ENCODE measurements around the gene RNF212.
"Not testable (repeated sequence)": the region's sequence is repeated elsewhere in the genome, so short reads cannot be mapped to it uniquely, and the experiment has no call there.

RNF212 gene

DNA sequence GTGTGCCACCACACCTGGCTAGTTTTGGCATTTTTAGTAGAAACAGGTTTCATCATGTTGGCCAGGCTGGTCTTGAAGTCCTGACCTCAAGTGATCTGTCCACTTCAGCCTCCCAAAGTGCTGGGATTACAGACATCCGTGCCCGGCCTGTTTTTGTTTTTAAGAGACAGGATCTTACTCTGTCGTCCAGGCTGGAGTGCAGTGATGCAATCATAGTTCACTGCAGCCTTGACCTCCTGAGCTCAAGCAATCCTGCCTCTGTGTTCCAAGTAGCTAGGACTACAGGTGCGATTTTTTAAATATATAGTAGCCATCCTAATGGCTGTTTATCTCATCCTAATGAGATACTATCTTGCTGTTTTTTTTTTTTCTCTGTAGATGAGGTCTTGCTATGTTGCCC is 47.6 kb downstream of the RNF212 start:
- DNase-seq (ENCODE audit: low spot score) = no peak

DNA sequence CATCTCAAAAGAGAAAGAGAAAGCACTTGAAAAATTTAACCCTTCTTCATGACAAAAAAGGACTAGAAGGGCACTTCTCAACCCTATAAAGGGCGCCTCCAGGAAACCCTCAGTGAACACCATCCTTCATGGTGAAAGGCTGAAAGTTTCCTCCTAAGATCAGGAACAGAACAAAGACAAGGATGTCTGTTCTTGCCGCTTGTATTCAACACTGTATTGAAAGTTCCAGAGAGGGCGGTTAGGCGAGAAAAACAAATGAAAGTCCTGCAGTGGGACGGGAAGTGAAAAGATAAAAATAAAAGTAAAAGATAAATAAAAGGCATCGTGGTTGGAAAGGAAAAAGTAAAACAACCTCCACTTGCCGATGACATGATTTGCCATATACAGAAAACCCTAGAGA is 50.9 kb downstream of the RNF212 start:
- no peak for DNase-seq (ENCODE audit: low spot score)

DNA sequence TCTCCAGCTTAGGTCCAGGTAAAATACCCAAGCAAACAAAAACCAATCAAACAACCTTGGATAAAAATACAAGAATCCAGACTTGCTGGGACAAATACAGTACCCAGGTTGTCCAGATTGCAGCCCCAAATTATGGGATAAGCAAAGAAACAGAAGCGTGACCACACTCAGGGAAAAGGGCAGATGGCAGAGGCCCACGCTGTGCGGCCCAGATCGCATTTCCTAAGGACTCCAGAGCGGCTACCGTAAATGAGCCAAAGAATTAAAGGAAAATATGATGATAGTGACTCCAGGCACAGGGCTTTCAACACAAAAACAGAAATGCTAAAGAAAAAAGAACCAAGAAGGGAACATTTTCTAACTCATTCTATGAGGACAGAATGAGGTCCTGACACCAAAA is 51.6 kb downstream of the RNF212 start:
- no peak for DNase-seq (ENCODE audit: low spot score)

DNA sequence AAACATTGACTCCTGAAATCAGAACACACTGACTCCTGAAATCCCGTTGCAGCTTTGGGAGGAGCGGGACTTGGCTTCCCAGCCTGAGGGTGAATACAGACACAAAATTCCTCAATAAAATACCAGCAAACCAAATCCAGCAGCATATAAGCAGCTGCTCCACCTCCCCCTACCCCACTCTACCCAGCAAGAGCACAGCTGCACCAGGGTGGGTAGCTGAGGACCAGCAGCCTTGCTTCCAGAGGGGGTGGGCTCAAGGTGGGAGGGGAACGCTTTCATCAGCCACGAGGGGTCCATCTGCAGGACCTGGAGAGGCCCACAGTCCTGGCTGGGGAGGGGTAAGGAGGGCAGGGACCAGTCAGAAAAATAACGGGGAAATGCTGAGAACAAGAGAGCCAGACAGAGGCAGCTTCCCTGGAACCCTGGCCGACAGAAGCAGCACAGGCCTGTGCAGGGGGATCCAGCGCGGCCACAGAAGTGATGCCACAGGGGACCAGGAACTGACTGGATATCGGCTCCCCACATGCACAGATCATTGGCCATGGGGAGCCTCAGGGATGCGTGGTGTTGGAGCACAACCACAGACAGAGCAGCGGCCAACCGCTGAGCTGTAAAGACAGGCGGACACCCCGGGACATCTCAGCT is 52.2 kb downstream of the RNF212 start:
- no peak for DNase-seq (ENCODE audit: low spot score)

DNA sequence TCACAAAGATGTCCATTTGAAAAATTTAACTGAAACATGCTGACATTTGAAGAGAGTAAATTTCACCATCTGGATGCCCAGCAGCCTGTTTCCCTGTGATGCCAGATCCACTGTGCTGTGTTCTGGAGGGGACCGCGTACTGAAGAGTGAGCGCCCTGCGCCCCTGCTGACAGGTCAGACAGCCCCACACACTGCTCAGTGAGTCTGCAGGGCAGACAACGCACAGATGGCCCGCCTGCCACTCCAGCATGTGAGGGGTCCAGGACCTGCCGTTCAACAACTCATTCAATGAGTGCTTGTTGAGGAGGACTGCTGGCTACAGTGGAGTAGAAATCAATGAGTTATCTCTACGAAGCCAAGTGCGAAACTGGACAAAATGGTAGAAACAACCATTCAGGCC is 52.7 kb downstream of the RNF212 start:
- DNase-seq (ENCODE audit: low spot score) = no peak

DNA sequence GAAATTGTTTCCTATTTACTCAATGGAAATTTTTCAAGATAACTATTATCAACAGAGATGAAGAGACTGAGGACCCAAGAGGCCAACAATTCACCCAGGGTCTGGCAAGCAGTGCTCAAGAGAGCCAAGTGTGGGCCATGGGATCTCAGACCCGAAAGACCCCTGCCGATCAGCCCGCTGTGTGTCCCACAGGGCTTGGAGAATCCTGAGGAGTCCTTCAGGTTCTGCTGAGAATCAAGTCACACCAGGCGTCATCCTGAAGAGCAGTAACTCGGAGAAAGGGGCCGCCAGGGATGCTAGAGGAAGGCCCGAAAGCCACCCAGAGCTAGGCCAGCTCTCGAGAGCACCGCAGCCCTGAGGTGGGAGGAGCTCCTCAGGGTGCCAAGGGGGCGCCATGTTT is 53.2 kb downstream of the RNF212 start:
- no peak for DNase-seq (ENCODE audit: low spot score)

DNA sequence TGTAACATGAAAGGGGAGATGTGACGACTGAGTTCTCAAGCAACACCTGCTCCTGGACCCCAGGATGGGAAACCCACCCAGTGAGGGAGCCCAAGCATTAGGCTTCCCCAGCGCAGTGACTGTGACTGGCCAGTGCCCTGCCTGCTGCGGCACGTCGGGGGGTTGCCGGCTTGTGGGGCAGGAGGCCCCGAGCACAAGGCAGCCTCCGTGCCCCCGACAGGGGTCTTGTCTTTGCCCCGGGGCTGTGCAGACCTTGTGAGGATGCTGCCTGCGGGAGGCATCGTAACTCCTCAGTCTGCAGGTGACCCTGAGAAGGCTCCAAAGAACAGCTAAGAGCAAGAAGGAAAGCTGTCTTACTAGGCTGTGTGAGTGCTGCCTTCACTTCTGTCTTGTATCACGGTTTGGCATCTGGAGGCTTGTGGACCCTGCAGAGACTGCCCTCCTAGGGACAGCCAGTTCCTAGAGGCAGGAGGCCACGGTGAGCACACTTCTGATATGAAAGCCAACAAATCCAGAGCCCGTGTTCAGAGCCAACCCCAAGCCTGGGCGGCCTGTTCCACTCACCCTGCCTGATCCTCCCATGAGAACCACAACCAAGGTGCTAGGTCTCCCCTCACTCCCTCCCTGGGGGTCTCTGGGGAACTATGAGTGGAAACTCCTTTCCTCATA is 54.2 kb downstream of the RNF212 start:
- DNase-seq (ENCODE audit: low spot score) = no peak

DNA sequence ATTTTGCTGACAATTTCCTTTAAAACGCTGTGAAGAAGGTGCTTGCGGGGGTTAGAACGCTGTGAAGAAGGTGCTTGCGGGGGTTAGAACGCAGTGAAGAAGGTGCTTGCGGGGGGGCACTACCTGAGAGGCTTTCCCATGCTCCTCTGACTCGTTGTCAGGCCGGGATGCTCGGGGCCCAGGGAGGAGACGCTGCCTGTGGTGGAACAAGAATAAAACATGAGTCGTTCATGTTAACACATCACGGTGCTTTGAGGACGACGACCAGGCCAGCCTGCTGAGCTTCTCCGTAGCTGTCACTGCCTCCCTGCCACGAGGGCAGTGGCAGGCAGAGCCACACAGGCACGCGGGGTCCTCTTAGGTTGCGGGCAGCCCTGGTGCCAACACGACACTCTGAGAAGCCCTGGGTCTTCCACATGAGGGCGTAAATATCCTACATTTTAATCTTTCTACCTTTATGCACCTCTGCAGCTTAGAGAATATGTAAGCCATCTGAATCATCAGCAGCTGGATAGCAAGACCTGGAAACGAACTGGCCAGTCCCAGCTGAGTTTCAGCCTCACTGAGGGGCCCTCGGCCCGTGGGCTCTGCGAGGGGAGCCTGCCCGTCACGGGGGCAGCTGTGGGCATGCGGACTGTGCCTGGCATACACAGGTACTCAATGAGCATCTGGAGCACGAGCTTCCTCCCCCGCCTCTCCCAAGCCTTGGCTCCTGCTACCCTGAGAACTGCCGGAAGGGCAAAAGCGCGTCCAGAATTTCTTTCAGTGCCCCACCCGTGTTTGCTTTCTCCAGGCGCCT is 55.0 kb downstream of the RNF212 start:
- no peak for DNase-seq (ENCODE audit: low spot score)

DNA sequence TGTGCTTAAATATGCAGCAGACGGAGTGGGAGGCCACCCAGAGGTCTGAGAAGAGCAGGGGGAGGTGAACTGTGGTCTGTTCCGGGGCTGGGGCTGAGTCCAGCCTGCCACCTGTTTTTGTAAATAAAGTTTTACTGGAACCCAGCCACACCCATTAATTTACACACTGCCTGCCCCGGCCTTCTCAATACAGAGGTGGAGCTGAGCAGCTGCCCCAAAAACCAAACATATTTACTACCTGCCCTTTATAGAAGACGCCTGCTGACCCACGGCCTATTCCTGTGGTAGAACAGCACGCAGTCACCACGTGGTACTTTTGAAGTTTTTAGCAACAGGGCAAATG is 56.0 kb downstream of the RNF212 start:
- no peak for DNase-seq (ENCODE audit: low spot score)

DNA sequence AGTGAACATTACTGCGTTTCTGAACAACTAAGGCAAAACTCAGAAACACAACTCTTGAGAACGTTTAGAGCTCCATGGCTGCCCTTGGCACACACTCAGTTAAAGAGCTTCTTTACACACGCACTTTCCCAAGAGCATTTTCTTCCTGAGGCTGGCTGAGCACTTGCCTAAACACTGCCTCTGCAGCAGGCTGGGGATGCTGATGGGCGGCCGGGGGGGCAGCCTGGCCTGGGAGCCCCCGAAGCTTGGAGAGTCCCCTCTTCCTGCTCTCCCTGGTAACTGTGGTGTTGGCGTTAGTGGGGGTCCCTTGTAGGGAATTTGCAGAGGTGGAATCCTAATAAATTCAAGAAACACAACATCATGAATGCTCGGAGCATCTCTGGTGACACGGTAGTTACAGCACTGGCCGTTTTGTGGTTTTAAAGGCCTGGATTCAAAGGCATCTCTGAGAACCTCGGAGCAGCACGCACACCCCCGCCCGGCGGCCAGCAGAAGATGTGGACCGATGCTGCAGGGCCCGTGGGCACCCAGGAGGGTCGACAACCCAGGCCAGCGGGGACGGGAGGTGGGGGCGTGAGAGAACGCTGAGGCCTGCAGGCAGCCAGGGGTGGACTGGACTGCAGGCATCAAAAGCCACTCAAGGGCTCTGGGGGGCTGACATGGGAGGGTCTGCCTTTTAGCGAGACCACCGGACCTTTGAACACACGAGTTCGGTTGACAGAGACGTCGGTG is 56.5 kb downstream of the RNF212 start:
- DNase-seq (ENCODE audit: low spot score) = no peak

DNA sequence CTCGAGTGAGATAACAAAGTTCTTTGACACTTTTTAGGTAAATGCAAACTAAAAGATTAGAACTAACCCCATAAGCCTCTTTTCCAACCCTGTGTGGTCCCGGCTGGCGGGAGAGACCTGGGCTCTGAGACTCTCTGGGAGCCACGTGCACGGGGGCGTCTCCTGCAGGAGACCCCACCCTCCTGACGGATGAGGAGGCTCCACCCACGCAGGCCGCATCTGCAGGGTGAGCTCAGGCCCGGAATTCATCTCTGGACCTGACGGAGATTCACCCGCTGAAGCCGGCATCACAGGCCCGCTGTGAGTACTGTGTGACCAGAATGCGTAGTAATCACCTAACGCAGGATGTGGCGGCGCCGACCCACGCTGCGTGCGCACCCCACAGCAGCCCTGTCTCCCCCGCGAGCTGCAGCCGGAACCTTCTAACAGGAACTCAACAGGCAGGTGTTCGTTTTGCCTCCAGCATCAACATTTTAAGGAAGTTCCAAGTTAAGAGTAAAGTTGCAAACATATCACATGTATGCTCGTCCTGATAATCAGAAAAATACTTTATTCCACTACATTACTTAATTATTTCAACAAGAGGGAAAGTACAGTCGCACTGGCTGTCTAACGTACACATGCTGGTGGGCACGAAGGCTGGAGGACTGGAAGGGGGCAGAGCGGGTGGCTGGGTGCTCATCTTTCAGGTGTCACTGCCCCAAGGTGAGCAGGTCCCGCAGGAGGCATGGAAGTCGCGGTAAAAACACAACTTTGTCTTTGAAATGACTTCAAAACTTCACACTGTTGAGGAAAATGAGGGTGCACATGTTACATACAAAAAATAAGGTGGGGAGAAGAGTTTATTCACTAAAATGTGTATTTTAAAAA is 57.4 kb downstream of the RNF212 start:
- no peak for DNase-seq (ENCODE audit: low spot score)

DNA sequence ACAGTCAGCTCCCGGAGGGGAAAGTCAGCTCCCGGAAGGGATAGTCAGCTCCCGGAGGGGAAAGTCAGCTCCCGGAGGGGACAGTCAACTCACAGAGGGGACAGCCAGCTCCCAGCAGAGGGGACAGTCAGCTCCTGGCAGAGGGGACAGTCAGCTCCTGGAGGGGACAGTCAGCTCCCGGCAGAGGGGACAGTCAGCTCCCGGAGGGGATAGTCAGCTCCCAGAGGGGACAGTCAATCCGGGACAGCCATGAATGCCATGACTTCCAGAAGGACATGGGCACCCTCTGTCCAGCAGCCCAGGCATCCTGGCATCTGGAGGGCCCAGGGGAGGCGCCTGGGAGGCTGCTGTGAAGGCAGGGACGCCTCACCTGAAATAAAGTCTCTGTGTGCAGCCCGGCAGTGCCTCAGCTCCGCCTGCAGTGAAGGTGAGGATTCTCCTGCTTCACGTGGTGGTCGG is 58.1 kb downstream of the RNF212 start:
- not testable (repeated sequence) for DNase-seq (ENCODE audit: low spot score)

DNA sequence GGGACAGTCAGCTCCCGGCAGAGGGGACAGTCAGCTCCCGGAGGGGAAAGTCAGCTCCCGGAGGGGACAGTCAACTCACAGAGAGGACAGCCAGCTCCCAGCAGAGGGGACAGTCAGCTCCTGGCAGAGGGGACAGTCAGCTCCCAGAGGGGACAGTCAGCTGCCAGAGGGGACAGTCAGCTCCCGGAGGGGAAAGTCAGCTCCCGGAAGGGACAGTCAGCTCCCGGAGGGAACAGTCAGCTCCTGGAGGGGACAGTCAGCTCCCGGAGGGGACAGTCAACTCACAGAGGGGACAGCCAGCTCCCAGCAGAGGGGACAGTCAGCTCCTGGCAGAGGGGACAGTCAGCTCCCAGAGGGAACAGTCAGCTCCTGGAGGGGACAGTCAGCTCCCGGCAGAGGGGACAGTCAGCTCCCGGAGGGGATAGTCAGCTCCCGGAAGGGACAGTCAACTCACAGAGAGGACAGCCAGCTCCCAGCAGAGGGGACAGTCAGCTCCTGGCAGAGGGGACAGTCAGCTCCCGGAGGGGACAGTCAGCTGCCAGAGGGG is 58.6 kb downstream of the RNF212 start:
- not testable (repeated sequence) for DNase-seq (ENCODE audit: low spot score)

DNA sequence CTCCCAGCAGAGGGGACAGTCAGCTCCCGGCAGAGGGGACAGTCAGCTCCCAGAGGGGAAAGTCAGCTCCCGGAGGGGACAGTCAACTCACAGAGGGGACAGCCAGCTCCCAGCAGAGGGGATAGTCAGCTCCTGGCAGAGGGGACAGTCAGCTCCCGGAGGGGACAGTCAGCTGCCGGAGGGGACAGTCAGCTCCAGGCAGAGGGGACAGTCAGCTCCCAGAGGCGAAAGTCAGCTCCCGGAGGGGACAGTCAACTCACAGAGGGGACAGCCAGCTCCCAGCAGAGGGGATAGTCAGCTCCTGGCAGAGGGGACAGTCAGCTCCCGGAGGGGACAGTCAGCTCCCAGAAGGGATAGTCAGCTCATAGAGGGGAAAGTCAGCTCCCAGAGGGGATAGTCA is 59.5 kb downstream of the RNF212 start:
- DNase-seq (ENCODE audit: low spot score) = not testable (repeated sequence)

DNA sequence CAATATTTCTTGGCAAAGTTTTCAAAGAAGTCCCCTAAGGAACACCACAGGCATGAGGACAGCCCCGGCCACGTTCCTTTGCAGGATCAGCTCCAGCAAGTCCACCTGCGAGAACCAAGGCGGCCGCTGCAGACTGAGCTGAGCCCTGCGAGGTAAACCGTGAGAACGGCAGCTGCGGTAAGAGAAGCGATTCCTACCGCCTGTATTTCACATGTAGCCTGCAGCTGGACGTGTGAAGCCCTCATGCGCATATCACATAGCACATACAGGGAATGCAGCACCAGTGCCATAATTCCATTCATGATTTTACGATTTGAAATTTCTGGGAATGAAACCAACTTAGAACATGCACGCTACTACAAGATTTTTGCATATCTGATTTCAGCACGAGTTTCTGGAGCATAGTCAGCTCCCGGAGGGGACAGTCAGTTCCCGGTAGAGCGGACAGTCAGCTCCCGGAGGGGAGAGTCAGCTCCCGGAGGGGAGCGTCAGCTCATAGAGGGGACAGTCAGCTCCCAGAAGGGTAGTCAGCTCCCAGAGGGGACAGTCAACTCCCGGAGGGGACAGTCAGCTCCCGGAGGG is 60.2 kb downstream of the RNF212 start:
- peak; percentile 77 for DNase-seq (ENCODE audit: low spot score)

DNA sequence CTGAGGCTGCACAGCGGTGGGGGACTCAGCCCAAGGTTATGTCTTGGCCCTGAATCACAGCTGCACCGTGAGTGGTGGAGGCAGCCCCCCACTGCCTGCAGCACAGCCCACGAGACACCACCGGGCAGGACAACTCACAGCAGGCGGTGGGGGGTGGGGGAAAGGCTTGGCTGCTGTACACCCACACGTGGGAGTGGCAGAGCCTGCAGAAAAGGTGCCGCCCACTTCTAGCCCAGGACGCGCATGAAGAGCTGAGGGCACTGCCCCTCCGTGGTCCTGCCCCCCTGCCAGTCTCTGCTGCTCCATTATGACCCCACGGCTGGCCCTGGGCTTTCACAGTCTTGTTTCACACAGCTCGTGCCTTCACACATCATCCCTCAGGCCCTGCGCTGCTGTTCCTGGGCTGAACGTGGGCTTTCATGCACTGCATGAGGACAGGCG is 61.1 kb downstream of the RNF212 start:
- no peak for DNase-seq (ENCODE audit: low spot score)

DNA sequence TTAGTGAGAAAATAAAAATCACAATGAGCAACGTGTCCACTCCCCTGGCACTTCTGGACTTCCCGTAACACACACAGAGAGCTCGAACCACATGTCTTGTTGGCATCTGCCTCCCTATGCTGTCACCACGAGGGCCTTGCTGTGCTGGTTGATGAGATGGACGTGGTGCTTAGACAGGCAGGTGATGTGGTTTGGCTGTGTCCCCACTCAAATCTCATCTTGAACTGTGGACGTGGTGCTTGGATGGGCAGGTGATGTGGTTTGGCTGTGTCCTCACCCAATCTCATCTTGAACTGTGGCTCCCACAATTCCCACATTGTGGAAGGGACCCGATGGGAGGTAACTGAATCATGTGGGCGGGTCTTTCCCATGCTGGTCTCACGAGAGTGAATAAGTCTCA is 61.9 kb downstream of the RNF212 start:
- no peak for DNase-seq (ENCODE audit: low spot score)

DNA sequence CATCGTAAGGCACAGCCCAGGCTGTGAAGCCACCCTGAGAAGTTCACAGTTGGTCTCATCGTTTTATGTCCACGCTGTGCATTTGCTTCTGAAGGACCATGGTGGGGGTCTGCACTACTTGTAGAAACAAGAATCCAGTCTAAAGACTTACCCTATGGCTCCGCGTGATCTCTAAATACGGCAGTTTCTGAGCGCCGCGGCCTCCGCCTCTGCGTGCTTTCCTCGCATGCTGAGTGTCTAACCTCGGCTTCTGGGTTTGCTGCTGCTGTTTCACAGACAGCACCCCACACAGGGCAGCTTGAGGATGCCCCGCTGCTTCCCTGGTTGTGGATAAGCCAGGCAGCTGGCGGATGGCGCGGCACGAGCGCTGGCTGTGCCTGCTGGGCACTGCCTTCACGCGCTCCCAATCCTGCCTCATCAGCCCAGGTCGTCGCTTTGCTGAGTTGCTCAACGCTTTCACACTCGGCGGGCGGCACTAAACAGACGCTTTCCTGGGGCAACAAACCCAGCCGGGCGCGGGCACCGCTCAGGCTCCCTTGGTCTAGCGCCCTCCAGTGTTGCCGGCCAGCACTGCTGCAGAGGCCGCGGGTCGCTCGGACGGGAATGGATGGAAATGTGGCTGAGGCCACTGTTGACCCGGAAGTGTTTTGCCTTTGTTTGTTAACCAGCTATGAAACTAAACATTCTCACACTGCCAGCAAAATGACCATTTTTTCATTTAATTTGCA is 62.7 kb downstream of the RNF212 start:
- DNase-seq (ENCODE audit: low spot score) = no peak

DNA sequence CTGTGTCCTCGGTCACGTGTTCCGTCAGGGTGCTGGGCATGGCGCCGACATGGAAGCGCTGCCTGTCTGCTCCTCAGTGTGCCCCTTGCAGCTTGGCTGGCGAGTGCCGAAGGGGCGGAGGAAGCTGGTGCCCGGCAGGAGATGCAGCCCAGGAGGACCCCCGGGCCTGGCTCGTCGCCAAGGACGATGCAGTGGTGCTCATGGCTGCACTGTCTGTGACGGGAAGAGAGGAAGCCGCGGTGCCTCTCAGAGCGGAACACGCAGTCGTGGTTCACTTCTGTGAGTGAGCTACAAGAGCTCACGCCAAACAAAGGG is 63.8 kb downstream of the RNF212 start:
- no peak for DNase-seq (ENCODE audit: low spot score)
